ENCODE measurements around the gene HLA-DPA1. TPM values are rescaled to one million over a fixed set of nuclear protein-coding genes. Genes with fewer than 3 reads are reported as not detected.

The HLA-DPA1 gene
- total RNA-seq, 1 experiment from 2014 or later = 2.6 TPM

GRCh38 chr6:33088258-33088930, 14.9 kb upstream of the HLA-DPA1 start:
- H3K4me3 Mint-ChIP-seq = no peak overlapping the region
- Histone ChIP-seq H2AFZ (ENCODE audit: low read length) (no peak overlapping the region), H3K23me2 (ENCODE audit: insufficient read length, low read depth, low read length, poor library complexity, severe bottlenecking) (no peaks in the 10 kb centered on the region), H3K18ac (ENCODE audit: insufficient read length, low read depth, low read length) (no peak overlapping the region), H4K5ac (ENCODE audit: insufficient read length, low read depth, low read length) (no peak overlapping the region), H3T11ph (ENCODE audit: low read length) (no peak overlapping the region), H3K9ac (ENCODE audit: extremely low read depth, insufficient read length, low read length) (no peak overlapping the region), H2BK120ac (ENCODE audit: low read depth, low read length, poor library complexity, severe bottlenecking) (no peak overlapping the region), H2AK5ac (ENCODE audit: insufficient read length, low read length) (no peak overlapping the region), H3K79me1 (ENCODE audit: insufficient read depth, low read depth, low read length, poor library complexity, severe bottlenecking) (no peaks in the 10 kb centered on the region), H2BK12ac (ENCODE audit: insufficient read length, low read depth, low read length) (no peak overlapping the region), H4K8ac (replicated peaks; ENCODE audit: insufficient read length, low read depth, low read length) (no peak overlapping the region), H2BK20ac (ENCODE audit: low read depth, low read length, poor library complexity, severe bottlenecking) (no peak overlapping the region), H2BK5ac (ENCODE audit: insufficient read length, low read length) (no peak overlapping the region), H3K23ac (ENCODE audit: insufficient read length, low read depth, low read length) (no peak overlapping the region), H3K4me2 (ENCODE audit: insufficient read depth, insufficient read length, low read length) (no peak overlapping the region), H2BK15ac (ENCODE audit: low read depth, low read length) (no peak overlapping the region), H3K79me2 (ENCODE audit: insufficient read depth, low read length) (no peaks in the 10 kb centered on the region), H3K4me1 (ENCODE audit: insufficient read depth, low read length) (no peaks in the 10 kb centered on the region), H3K56ac (ENCODE audit: insufficient read length, low read depth, low read length) (no peak overlapping the region), H3K27me3 (ENCODE audit: insufficient read depth, low read length) (no peaks in the 10 kb centered on the region), H3K4ac (ENCODE audit: low read depth, low read length) (no peak overlapping the region), H3K14ac (ENCODE audit: insufficient read depth, low read length) (no peak overlapping the region), H4K91ac (ENCODE audit: insufficient read length, low read depth, low read length) (no peak overlapping the region), H4K20me1 (ENCODE audit: control insufficient read depth, insufficient read depth, insufficient read length) (no peaks in the 10 kb centered on the region), H3K9me3 (ENCODE audit: control insufficient read depth, low read depth, low read length) (no peaks in the 10 kb centered on the region), H3K27ac (ENCODE audit: insufficient read length, low read depth, low read length) (no peak overlapping the region)
- H3K36me3 Mint-ChIP-seq (ENCODE audit: insufficient read depth in 1 of 3, low read depth in 3 of 3) = peaks cover 9 to 25% (median 16%) of the 10 kb centered on the region in 3 experiments; a peak in 6 of 7 replicates
- no CpG with 5 or more reads among the region's 3 CpGs for WGBS (ENCODE audit: extremely low coverage, insufficient read length, low lambda C conversion rate)
- no peak for TF ChIP-seq CTCF (conservative IDR thresholded peaks at IDR 0.05)
- no peak for DNase-seq
- H3K27me3 Mint-ChIP-seq (ENCODE audit: low read depth) = peaks cover 2% of the 10 kb centered on the region
- peaks cover 0 to 2% of the 10 kb centered on the region in 2 experiments; a peak in 1 of 4 replicates for H3K4me1 Mint-ChIP-seq
- H3K9me3 Mint-ChIP-seq = no peaks in the 10 kb centered on the region
- no peak overlapping the region for H3K27ac Mint-ChIP-seq

Data from H9 (cell line).